HepG2 (cell line): ENCODE data around the gene ADAMTS14.

Source experiments
- CBFB ChIP-seq: sonication (generic); formaldehyde crosslinking; IDR thresholded peaks from 2 replicates; pipeline ENCODE4 v1.4.0; 2020; ENCODE audit warnings: missing genetic modification reagents
- CTCF ChIP-seq: sonication (generic); formaldehyde crosslinking; IDR thresholded peaks from 2 replicates; pipeline ENCODE4 v1.5.0; 2020; ENCODE audit warnings: mild to moderate bottlenecking, missing genetic modification reagents, moderate library complexity
- ESRRA ChIP-seq: sonication (generic); formaldehyde crosslinking; IDR thresholded peaks from 2 replicates; pipeline ENCODE4 v1.5.1; 2020; ENCODE audit warnings: mild to moderate bottlenecking, low read depth, missing genetic modification reagents
- MAFF ChIP-seq: IDR thresholded peaks from 2 replicates; pipeline ENCODE4 v1.6.1; 2011; ENCODE audit warnings: low read depth, low read length, improper control_type of control experiment
- SAFB2 ChIP-seq: sonication (generic); formaldehyde crosslinking; IDR thresholded peaks from 2 replicates; pipeline ENCODE4 v1.5.1; 2020; ENCODE audit warnings: missing genetic modification reagents, low read depth, mild to moderate bottlenecking, borderline replicate concordance
- ZNF143 ChIP-seq: sonication (generic); formaldehyde crosslinking; IDR thresholded peaks from 2 replicates; pipeline ENCODE4 v1.4.0; 2020; ENCODE audit warnings: missing genetic modification reagents
- ZNF20 ChIP-seq: sonication (generic); formaldehyde crosslinking; IDR thresholded peaks from 2 replicates; pipeline ENCODE4 v1.4.0; 2020; ENCODE audit warnings: mild to moderate bottlenecking, moderate library complexity, missing genetic modification reagents
- ZNF207 ChIP-seq: fragments of 450-650 bp; IDR thresholded peaks from 2 replicates; pipeline ENCODE4 v1.6.1; 2016; ENCODE audit warnings: antibody characterized with exemption, borderline replicate concordance
- ZNF580 ChIP-seq: IDR thresholded peaks from 2 replicates; pipeline ENCODE4 v1.6.1; 2016; ENCODE audit warnings: low read depth, borderline replicate concordance
- ZNF773 ChIP-seq: sonication (generic); formaldehyde crosslinking; IDR thresholded peaks from 2 replicates; pipeline ENCODE4 v1.4.0; 2020; ENCODE audit warnings: missing genetic modification reagents, borderline replicate concordance
- ZNF776 ChIP-seq: sonication (generic); formaldehyde crosslinking; IDR thresholded peaks from 2 replicates; pipeline ENCODE4 v1.4.0; 2020; ENCODE audit warnings: mild to moderate bottlenecking, missing genetic modification reagents
- TF ChIP-seq, protein P1 (sequence below): sonication (generic); formaldehyde crosslinking; IDR thresholded peaks from 2 replicates; pipeline ENCODE4 v1.4.0; 2020; ENCODE audit warnings: mild to moderate bottlenecking, missing genetic modification reagents

DNA sequence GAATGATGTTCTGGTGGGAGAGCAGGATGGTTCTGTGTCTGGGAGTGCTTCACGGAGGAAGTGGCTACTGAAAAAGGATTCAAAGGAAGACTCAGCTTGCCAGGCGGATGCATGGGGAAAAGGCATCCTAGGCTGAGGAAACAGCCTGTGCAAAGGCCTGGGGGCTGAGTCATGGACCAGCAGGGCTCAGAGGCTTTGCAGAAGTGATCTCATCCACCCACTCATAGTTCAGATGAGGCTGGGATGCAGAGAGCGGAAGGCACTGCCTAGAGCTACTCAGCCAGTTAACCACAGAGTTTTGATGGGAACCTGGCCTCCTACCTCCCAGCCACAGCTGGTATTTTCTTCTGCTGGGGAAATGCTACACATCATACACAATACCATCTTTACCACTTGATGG, 15.8 kb upstream of the ADAMTS14 start:
- TF ChIP-seq CTCF (CRISPR knock-in tag) (no peak), ESRRA (CRISPR knock-in tag) (no peak), CBFB (CRISPR knock-in tag) (no peak), MAFF (no peak), ZNF20 (CRISPR knock-in tag) (no peak), ZNF776 (CRISPR knock-in tag) (no peak), SAFB2 (CRISPR knock-in tag) (no peak), ZNF773 (CRISPR knock-in tag) (no peak), ZNF143 (CRISPR knock-in tag) (no peak), ZNF207 (no peak), ZNF580 (CRISPR knock-in tag) (no peak)
- TF ChIP-seq, protein P1, sequence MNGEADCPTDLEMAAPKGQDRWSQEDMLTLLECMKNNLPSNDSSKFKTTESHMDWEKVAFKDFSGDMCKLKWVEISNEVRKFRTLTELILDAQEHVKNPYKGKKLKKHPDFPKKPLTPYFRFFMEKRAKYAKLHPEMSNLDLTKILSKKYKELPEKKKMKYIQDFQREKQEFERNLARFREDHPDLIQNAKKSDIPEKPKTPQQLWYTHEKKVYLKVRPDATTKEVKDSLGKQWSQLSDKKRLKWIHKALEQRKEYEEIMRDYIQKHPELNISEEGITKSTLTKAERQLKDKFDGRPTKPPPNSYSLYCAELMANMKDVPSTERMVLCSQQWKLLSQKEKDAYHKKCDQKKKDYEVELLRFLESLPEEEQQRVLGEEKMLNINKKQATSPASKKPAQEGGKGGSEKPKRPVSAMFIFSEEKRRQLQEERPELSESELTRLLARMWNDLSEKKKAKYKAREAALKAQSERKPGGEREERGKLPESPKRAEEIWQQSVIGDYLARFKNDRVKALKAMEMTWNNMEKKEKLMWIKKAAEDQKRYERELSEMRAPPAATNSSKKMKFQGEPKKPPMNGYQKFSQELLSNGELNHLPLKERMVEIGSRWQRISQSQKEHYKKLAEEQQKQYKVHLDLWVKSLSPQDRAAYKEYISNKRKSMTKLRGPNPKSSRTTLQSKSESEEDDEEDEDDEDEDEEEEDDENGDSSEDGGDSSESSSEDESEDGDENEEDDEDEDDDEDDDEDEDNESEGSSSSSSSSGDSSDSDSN (CRISPR knock-in tag), result no peak
